ENCODE results near the gene CHSY1.

The CHSY1 gene

GRCh38 chr15:101175401-101175800 lies 76.4 kb downstream of the CHSY1 start:
- Histone ChIP-seq H3K9me3 (peaks cover 33% of the 10 kb centered on the region), H3K27ac (peak overlapping the region; percentile 88), H3K4me1 (peaks cover 76% of the 10 kb centered on the region), H3K9ac (peak overlapping the region; percentile 71), H3K27me3 (no peaks in the 10 kb centered on the region), H3K4me2 (peak overlapping the region; percentile 87), H3K4me3 (peak overlapping the region; percentile 38; the same call in 1 of the 2 replicates), H3K36me3 (peaks cover 49% of the 10 kb centered on the region), H4K20me1 (no peaks in the 10 kb centered on the region)
- no peak for TF ChIP-seq Cebpa-rat (IDR thresholded peaks at IDR 0.05)

- Histone ChIP-seq H3K27me3 (no peaks in the 10 kb centered on the region), H3K4me3 (no peak overlapping the region), H3K9me3 (peaks cover 22% of the 10 kb centered on the region), H3K4me1 (peaks cover 83% of the 10 kb centered on the region), H3K4me2 (peak overlapping the region; percentile 87), H3K9ac (peak overlapping the region; percentile 71), H4K20me1 (no peaks in the 10 kb centered on the region), H3K27ac (peak overlapping the region; percentile 88), H3K36me3 (peaks cover 38% of the 10 kb centered on the region)
- TF ChIP-seq Cebpa-rat (IDR thresholded peaks at IDR 0.05): no peak
Measured at GRCh38 chr15:101174152-101174920, 77.5 kb downstream of the CHSY1 start.

- Histone ChIP-seq H3K4me1 (peaks cover 92% of the 10 kb centered on the region), H3K27ac (peak overlapping the region; percentile 88), H3K36me3 (peaks cover 29% of the 10 kb centered on the region), H3K4me2 (peak overlapping the region; percentile 87), H3K4me3 (no peak overlapping the region; the same call in 1 of the 2 replicates), H4K20me1 (no peaks in the 10 kb centered on the region), H3K9ac (peak overlapping the region; percentile 71), H3K27me3 (no peaks in the 10 kb centered on the region), H3K9me3 (peaks cover 13% of the 10 kb centered on the region)
- TF ChIP-seq Cebpa-rat (IDR thresholded peaks at IDR 0.05): no peak
Measured at GRCh38 chr15:101173233-101174119, 78.4 kb downstream of the CHSY1 start.

- TF ChIP-seq Cebpa-rat (IDR thresholded peaks at IDR 0.05): no peak
- H3K36me3 ChIP-seq: peaks cover 20% of the 10 kb centered on the region
- peak overlapping the region; percentile 22; the same call in 1 of the 2 replicates for H3K4me3 ChIP-seq
Measured at GRCh38 chr15:101172501-101173071, 79.3 kb downstream of the CHSY1 start.

GRCh38 chr15:101171954-101172353 lies 79.9 kb downstream of the CHSY1 start:
- Histone ChIP-seq H3K27ac (peak overlapping the region; percentile 88), H3K27me3 (no peaks in the 10 kb centered on the region), H3K4me3 (no peak overlapping the region), H3K36me3 (peaks cover 14% of the 10 kb centered on the region), H3K4me2 (peak overlapping the region; percentile 87), H4K20me1 (no peaks in the 10 kb centered on the region), H3K9me3 (no peaks in the 10 kb centered on the region), H3K4me1 (peaks cover 100% of the 10 kb centered on the region), H3K9ac (peak overlapping the region; percentile 31; the same call in 1 of the 2 replicates)
- no peak for TF ChIP-seq Cebpa-rat (IDR thresholded peaks at IDR 0.05)

More at GRCh38 chr15:101172501-101173071, 79.3 kb downstream of the CHSY1 start:
- H3K4me2 ChIP-seq: peak overlapping the region; percentile 87
- peak overlapping the region; percentile 71 for H3K9ac ChIP-seq
- no peaks in the 10 kb centered on the region for H4K20me1 ChIP-seq
- peaks cover 4% of the 10 kb centered on the region for H3K9me3 ChIP-seq
- no peaks in the 10 kb centered on the region for H3K27me3 ChIP-seq
- H3K27ac ChIP-seq: peak overlapping the region; percentile 88
- H3K4me1 ChIP-seq: peaks cover 100% of the 10 kb centered on the region

GRCh38 chr15:101170568-101171350 lies 81.1 kb downstream of the CHSY1 start:
- no peaks in the 10 kb centered on the region for H3K27me3 ChIP-seq
- H3K9me3 ChIP-seq: peaks cover 9% of the 10 kb centered on the region
- H3K27ac ChIP-seq: peak overlapping the region; percentile 84
- H3K4me2 ChIP-seq: peak overlapping the region; percentile 91; the same call in 1 of the 2 replicates
- no peak overlapping the region for H3K4me3 ChIP-seq
- H3K9ac ChIP-seq: no peak overlapping the region
- no peak for TF ChIP-seq Cebpa-rat (IDR thresholded peaks at IDR 0.05)
- H3K36me3 ChIP-seq: peaks cover 16% of the 10 kb centered on the region
- H3K4me1 ChIP-seq: peaks cover 96% of the 10 kb centered on the region
- H4K20me1 ChIP-seq: no peaks in the 10 kb centered on the region

- peak overlapping the region; percentile 84 for H3K27ac ChIP-seq
- H4K20me1 ChIP-seq: no peaks in the 10 kb centered on the region
- peaks cover 13% of the 10 kb centered on the region for H3K36me3 ChIP-seq
- peak overlapping the region; percentile 91 for H3K4me2 ChIP-seq
- H3K4me3 ChIP-seq: no peak overlapping the region
- H3K4me1 ChIP-seq: peaks cover 84% of the 10 kb centered on the region
- H3K9me3 ChIP-seq: peaks cover 21% of the 10 kb centered on the region
- H3K27me3 ChIP-seq: no peaks in the 10 kb centered on the region
- TF ChIP-seq Cebpa-rat (IDR thresholded peaks at IDR 0.05): no peak
- H3K9ac ChIP-seq: peak overlapping the region; percentile 68
Measured at GRCh38 chr15:101169495-101170071, 82.3 kb downstream of the CHSY1 start.

- H3K36me3 ChIP-seq: peaks cover 10% of the 10 kb centered on the region; the same call in 1 of the 2 replicates
- H3K4me1 ChIP-seq: peaks cover 78% of the 10 kb centered on the region
- TF ChIP-seq Cebpa-rat (IDR thresholded peaks at IDR 0.05): no peak
- no peaks in the 10 kb centered on the region for H3K27me3 ChIP-seq
- peak overlapping the region; percentile 68; the same call in 1 of the 2 replicates for H3K9ac ChIP-seq
- H3K4me3 ChIP-seq: no peak overlapping the region
- H3K4me2 ChIP-seq: peak overlapping the region; percentile 91
- H4K20me1 ChIP-seq: no peaks in the 10 kb centered on the region
- peak overlapping the region; percentile 84 for H3K27ac ChIP-seq
- peaks cover 27% of the 10 kb centered on the region for H3K9me3 ChIP-seq
Measured at GRCh38 chr15:101168898-101169494, 82.9 kb downstream of the CHSY1 start.

Measured in BLaER1 (cell line).